GM12864 (cell line): ENCODE measurements around the gene FAM78A.

ENCODE experiments used
- DNase-seq: peaks from one replicate; pipeline ENCODE4 v3.0.0-alpha.2; 2011; ENCODE audit warnings: low read depth
- H3K4me3 ChIP-seq: 2 replicates; pipeline ENCODE4 v1.5.1; 2011; ENCODE audit warnings: mild to moderate bottlenecking, low read depth, low read length, control low read depth
- TF ChIP-seq, protein P1 (sequence below): IDR thresholded peaks from 2 replicates; pipeline ENCODE4 v1.5.1; 2011; ENCODE audit warnings: low read depth, mild to moderate bottlenecking, moderate library complexity, low read length, control low read depth, inconsistent platforms; ENCODE audit errors: missing control alignments

The FAM78A gene

GRCh38 chr9:131307974-131308373, 31.7 kb upstream of the FAM78A start:
- no peak overlapping the region for H3K4me3 ChIP-seq
- TF ChIP-seq, protein P1, sequence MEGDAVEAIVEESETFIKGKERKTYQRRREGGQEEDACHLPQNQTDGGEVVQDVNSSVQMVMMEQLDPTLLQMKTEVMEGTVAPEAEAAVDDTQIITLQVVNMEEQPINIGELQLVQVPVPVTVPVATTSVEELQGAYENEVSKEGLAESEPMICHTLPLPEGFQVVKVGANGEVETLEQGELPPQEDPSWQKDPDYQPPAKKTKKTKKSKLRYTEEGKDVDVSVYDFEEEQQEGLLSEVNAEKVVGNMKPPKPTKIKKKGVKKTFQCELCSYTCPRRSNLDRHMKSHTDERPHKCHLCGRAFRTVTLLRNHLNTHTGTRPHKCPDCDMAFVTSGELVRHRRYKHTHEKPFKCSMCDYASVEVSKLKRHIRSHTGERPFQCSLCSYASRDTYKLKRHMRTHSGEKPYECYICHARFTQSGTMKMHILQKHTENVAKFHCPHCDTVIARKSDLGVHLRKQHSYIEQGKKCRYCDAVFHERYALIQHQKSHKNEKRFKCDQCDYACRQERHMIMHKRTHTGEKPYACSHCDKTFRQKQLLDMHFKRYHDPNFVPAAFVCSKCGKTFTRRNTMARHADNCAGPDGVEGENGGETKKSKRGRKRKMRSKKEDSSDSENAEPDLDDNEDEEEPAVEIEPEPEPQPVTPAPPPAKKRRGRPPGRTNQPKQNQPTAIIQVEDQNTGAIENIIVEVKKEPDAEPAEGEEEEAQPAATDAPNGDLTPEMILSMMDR, result no peak
- no peak for DNase-seq

DNA sequence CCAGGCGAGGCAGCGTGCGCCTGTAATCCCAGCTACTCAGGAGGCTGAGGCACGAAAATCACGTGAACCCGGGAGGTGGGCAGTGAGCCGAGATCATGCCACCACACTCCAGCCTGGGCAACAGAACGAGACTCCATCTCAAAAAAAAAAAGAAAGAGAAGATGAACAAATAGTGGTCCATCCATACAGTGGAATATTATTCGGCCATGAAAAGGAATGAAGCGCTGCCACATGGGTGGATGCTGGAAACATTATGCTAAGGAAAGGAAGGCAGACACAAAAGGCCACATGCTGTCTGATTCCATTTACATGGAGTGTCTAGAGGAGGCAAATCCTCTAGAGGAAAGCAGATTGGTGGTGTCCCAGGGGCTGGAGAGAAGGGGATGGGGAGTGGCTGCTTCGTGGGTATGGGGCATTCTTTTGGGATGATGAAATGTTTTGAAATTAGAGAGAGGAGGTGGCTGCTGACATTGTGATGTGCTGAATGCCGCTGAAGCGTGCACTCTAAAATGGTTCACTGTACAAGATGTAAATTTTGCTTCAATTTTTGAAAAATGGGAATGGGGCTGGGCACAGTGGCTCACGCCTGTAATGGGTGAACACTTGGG, 30.2 kb upstream of the FAM78A start:
- TF ChIP-seq, protein P1, result no peak
- no peak overlapping the region for H3K4me3 ChIP-seq
- no peak for DNase-seq

DNA sequence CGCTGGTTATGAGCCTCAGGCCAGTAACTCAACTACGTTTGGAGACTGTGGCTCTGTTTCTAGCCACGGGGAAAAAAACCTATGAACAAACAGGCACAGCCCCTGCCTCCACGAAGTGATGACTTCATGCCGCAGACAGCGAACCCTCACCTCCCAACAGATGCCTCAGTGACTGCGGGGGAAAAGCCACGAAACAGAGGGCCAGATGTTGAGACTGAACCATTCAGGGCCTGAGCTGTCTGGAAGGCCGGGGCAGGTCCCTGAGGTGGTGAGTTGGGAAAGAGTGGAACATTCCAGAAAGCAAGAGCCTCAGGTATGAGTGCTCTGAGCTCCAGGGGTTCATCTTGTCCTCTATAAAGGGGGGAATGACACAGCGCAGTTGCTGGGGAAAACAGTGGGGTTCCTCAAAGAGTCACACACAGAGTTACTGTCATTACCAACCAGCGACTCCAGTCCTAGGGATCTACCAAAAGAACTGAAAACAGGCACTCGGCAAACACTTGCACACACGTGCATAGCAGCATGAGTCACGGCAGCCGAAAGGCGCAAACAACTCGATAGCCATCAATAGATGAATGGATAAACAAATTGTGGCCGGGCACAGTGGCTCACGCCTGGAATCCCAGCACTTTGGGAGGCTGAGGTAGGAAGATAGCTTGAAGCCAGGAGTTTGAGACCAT, 28.5 kb upstream of the FAM78A start:
- TF ChIP-seq, protein P1, result no peak
- no peak overlapping the region for H3K4me3 ChIP-seq
- no peak for DNase-seq

GRCh38 chr9:131303381-131304321, 27.3 kb upstream of the FAM78A start:
- no peak overlapping the region for H3K4me3 ChIP-seq
- TF ChIP-seq, protein P1, result no peak
- no peak for DNase-seq

- H3K4me3 ChIP-seq, result no peak overlapping the region
- TF ChIP-seq, protein P1, result no peak
- no peak for DNase-seq
Measured at GRCh38 chr9:131302244-131303075, 26.1 kb upstream of the FAM78A start.

- no peak for DNase-seq
- TF ChIP-seq, protein P1, result no peak
- no peak overlapping the region for H3K4me3 ChIP-seq
Measured at GRCh38 chr9:131300444-131300843, 24.1 kb upstream of the FAM78A start.
